DMS 273 treated with DMSO at 0.1 percent for 48 hours (cell line): ENCODE measurements around the gene APOL1.
"Not testable (repeated sequence)": the region's sequence is repeated elsewhere in the genome, so short reads cannot be mapped to it uniquely, and the experiment has no call there.

Experiments
- DNase-seq: peaks from one replicate; lab custom pipeline; 2025; lab: John Stamatoyannopoulos, UW

Gene APOL1

GRCh38 chr22:36271231-36271630, 18.3 kb downstream of the APOL1 start:
- not testable (repeated sequence) for DNase-seq

- DNase-seq = not testable (repeated sequence)
Measured at GRCh38 chr22:36271951-36272350, 19.0 kb downstream of the APOL1 start.

GRCh38 chr22:36274531-36274930, 21.6 kb downstream of the APOL1 start:
- no peak for DNase-seq

GRCh38 chr22:36277482-36278291, 24.8 kb downstream of the APOL1 start:
- no peak for DNase-seq

DNA sequence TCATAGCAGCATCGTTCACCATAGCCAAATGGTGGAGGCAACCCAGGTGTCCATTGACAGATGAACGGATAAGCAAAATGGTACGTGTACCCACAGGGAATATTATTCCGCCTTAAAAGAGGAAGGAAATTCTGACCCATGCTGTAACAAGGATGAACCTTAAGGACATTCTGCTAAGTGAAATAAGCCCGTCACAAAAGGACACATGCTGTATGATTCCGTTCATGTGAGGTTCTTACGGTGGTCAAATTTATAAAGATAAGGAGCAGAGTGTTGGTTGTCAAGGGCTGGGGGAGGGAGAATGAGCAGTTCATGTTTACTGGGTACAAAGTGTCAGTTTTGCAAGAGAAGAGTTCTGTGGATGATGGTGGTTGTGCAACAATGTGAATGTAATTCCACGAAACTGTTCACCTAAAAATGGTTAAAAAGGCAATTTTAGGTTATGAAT, 26.3 kb downstream of the APOL1 start:
- no peak for DNase-seq

DNA sequence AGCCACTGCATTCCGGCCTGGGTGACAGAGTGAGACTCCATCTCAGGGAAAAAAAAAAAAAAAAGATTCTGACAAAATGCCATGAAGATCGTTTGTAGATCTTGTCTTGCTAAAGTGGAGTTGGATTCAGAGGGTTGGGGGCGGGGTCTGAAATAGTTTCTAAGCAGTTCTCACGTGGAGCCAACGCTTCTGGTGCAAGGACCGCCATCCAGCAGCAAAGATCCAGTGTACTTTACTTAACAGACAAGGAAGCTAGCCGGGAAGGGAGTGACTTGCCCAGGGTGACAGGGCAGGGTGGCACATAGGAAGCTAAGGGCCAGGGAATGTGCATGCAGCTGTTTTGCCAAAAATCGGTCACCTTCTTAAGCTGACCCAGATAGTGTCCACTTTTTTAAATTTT, 27.4 kb downstream of the APOL1 start:
- DNase-seq = no peak

GRCh38 chr22:36281781-36282327, 28.9 kb downstream of the APOL1 start:
- no peak for DNase-seq

- no peak for DNase-seq
Measured at GRCh38 chr22:36282328-36282831, 29.4 kb downstream of the APOL1 start.

- DNase-seq = no peak
Measured at GRCh38 chr22:36284171-36284571, 31.2 kb downstream of the APOL1 start.

- no peak for DNase-seq
Measured at GRCh38 chr22:36285017-36285416, 32.1 kb downstream of the APOL1 start.

- no peak for DNase-seq
Measured at GRCh38 chr22:36285545-36285944, 32.6 kb downstream of the APOL1 start.

DNA sequence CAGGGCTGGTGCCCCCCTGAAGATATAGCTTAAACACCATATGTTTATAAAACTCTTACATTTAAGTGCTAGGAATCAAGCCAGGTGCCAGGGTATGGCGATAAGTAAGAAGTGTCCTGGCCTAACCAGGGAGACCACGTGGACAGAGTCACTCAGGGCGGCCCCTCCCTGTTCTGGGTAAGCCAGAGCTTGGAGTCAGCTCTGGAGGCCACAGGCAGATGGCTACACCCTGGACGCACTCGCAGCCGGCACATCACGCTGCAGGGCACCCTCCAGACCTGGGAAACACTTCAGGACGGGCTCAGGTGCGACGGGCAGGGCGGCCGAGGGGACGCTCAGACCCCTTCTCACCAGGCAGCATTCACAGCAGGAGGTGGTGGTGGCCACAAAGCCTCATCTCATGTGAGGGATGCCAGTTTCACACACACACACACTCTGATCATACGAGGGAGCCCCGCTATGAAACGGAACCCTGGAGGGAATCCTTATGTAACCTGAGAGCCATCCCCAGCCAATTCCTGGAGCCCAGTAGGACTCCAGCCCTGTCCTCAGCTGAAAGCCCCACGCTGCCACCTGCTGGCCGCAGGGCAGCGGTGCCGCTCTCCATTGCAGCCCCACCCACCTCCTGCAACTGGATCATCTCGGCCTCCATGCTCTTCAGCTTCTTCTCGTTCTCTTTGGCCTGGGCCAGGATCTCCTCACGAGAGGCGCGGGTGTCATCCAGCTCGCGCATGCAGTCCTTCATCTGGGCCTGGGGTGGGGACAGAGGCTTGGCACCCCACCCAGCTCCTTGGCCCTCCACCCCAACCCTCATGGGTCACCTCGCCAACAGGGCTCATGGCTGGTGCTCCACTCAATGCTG, 33.4 kb downstream of the APOL1 start:
- DNase-seq = no peak

- no peak for DNase-seq
Measured at GRCh38 chr22:36287881-36288515, 35.1 kb downstream of the APOL1 start.

GRCh38 chr22:36288571-36289405, 35.9 kb downstream of the APOL1 start:
- DNase-seq = no peak

DNA sequence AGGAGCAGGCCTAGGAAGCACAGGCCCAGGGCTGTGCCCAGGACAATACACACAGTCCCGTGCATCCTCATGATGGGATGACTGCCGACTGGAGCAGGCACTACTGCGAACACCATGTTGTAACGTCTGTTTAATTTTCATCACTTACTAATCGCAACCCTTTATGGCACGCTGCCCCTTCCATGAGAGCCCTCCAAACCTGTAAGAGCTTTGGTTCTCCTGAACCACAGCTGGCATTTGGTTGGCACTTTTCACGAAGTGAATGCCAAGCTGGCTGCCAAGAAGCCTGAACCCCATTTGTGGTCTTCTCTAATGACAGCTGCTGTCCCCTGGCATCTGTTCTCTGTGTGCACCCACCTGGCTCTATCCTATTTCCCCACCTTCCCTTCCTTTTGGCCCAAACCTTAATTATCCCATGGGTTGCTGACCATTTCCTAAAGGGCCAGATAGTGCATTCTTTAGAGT, 36.5 kb downstream of the APOL1 start:
- DNase-seq = no peak

DNA sequence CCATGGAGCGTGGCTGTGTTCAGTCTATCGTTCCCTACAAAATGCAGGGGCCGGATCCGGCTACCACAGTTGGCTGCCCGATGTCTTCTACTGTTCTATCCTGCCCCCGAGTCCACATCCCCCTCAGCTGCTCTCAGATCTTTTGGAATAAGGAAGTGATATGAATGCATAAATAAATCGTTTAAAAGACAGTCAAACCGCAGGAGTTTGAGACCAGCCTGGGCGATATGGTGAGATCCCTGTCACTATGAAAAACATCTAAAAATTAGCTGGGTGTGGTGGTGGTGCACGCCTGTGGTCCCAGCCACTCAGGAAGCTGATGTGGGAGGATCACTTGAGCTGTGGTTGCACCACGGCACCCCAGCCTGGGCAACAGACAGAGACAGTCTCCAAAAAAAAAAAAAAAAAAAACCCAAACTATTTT, 37.0 kb downstream of the APOL1 start:
- not testable (repeated sequence) for DNase-seq

DNA sequence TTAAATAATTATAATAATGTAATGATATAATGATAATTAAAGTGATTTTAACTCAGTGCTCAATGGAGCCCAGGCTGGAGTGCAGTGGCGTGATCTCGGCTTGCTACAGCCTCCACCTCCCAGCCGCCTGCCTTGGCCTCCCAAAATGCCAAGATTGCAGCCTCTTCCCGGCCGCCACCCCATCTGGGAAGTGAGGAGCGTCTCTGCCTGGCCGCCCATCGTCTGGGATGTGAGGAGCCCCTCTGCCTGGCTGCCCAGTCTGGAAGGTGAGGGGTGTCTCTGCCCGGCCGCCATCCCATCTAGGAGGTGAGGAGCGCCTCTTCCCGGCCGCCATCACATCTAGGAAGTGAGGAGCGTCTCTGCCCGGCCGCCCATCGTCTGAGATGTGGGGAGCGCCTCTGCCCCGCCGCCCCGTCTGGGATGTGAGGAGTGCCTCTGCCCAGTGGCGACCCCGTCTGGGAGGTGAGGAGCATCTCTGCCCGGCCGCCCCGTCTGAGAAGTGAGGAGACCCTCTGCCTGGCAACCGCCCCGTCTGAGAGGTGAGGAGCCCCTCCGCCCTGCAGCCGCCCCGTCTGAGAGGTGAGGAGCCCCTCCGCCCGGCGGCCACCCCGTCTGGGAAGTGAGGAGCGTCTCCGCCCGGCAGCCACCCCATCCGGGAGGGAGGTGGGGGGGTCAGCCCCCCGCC, 37.6 kb downstream of the APOL1 start:
- not testable (repeated sequence) for DNase-seq

DNA sequence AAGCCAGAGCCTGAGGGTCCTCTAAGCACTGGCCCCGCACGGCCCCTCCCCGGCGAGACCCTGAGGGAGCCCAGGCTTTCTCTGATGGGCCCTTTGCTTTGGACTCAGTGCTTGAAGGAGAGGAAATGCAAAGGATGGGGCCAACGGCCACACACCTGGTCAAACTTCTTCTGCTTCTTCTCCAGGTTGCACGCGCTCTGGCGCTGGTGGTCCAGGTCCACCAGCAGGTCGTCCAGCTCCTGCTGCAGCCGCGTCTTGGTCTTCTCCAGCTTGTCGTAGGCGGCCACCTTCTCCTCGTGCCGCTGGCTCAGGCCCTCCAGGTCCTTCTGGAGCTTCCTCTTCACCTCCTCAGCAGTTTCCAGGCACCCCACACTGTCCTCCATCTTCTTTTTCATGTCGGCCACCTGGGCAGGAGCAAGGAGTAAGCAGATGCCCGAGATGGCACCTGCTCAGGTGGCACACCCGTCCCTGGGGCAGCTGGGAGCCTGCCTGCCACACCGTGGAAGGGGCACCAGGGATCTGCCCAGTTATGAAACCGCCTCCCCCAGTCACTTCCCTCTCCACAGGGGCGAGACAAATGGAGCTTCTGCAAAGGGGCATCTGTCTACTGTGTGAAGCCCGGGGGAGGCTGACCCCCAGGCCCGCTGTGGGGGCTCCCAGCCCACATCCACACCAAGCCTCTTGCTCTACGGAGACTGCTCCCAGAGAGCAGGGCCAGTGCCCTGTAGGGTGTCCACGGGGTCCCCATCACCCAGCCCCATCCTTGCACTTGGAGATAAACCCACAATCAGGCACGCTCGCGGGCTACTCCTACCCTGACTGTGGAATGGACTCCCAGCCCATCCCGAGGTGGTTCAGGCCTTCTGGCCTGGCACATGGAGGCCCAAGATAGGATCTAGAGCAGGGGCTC, 39.2 kb downstream of the APOL1 start:
- DNase-seq = no peak

GRCh38 chr22:36292823-36293530, 40.0 kb downstream of the APOL1 start:
- DNase-seq = no peak
